ENCODE results near the gene BICRA.

DNA sequence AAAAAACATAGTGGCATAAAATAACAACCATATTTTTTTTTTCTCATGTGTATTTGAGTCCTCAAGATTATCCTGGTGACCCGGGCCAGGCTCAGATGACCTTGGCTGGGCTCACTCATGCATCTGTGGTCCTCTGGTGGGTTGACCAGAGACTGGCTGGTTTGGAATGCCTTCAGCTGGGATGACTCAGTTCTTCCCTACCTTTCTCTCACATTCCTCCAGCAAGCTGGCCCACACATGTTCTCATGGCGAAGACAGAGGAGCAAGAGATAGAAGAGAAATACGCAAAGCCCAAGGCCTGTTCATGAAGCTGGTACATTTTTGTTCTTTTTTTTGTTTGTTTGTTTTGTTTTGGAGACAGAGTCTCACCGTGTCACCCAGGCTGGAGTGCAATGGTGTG is 21.6 kb upstream of the BICRA start:
- TF ChIP-seq, protein P1, sequence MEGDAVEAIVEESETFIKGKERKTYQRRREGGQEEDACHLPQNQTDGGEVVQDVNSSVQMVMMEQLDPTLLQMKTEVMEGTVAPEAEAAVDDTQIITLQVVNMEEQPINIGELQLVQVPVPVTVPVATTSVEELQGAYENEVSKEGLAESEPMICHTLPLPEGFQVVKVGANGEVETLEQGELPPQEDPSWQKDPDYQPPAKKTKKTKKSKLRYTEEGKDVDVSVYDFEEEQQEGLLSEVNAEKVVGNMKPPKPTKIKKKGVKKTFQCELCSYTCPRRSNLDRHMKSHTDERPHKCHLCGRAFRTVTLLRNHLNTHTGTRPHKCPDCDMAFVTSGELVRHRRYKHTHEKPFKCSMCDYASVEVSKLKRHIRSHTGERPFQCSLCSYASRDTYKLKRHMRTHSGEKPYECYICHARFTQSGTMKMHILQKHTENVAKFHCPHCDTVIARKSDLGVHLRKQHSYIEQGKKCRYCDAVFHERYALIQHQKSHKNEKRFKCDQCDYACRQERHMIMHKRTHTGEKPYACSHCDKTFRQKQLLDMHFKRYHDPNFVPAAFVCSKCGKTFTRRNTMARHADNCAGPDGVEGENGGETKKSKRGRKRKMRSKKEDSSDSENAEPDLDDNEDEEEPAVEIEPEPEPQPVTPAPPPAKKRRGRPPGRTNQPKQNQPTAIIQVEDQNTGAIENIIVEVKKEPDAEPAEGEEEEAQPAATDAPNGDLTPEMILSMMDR (IDR thresholded peaks at IDR 0.05; ENCODE audit: borderline replicate concordance, extremely low read depth, low read length, poor library complexity, severe bottlenecking), result no peak
- TF ChIP-seq EZH2 (IDR thresholded peaks at IDR 0.05; ENCODE audit: borderline replicate concordance, low read depth, low read length, severe bottlenecking), result no peak

Data from DND-41 (cell line).